Measurements from ENCODE around the gene MNAT1.
"Not testable (repeated sequence)": the region's sequence is repeated elsewhere in the genome, so short reads cannot be mapped to it uniquely, and the experiment has no call there.

Gene MNAT1

GRCh38 chr14:60812987-60813386 lies 78.4 kb downstream of the MNAT1 start:
- DNase-seq, result no peak

- DNase-seq, result no peak
Measured at GRCh38 chr14:60815371-60815770, 80.8 kb downstream of the MNAT1 start.

DNA sequence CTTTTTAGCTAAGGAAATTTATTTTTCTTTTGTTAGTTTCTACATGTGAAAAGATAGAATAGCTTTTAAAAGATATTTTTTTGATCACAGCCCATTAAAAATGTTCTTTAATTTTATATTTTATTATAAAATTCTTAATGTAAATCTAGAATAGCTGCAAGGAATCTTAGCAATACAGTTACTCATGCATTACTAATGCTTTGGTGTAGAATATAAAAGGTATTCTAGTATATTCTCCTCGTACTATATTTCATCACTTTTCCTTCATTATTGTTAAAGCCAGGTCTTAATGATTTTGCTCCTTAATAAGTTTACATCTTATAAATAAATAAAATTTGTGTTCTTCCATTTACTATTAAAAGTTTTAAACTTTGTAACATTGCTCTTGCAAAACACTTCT lies 82.6 kb downstream of the MNAT1 start:
- DNase-seq, result no peak

DNA sequence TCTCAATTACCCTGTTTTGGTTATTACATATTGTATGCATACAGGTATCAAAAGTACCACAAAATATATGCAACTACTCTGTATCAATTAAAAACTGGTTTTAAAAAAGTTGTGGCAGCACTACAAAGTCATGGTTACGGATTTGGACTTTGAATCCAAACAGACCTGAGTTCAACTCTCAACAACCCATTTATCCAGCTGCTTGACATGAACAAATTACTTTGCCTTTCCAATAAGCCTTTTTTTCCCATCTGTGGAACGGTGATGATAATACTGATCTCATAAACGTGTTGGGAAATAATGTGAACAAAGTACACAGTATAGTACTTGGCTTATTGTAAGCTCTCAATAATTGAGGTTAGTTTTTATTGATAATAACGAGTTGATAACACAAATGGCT lies 85.0 kb downstream of the MNAT1 start:
- DNase-seq, result no peak

DNA sequence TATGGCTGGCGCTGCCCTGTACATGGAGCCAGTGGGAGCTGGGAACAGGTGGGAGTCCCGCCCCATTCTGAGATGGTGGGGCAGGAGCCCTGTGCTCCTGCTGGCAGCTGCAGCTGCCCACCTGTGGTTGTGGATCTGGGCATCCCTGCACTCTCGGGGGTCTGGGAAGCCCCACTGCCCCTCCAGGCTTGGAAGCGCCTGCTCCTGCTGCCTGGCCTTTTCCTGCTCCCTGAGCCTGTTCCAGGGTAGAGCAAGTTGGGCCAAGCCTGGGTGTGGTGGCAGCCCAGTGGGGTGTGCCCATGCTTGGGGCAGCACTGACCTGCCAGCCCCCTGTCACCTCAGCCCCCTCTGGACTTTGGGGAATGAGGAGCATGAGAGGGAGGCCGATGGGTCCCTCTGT lies 104.0 kb downstream of the MNAT1 start:
- no peak for DNase-seq

- no peak for DNase-seq
Measured at GRCh38 chr14:60839057-60839456, 104.5 kb downstream of the MNAT1 start.

GRCh38 chr14:60839657-60840056 lies 105.1 kb downstream of the MNAT1 start:
- DNase-seq, result no peak

- no peak for DNase-seq
Measured at GRCh38 chr14:60840313-60840712, 105.8 kb downstream of the MNAT1 start.

- DNase-seq, result no peak
Measured at GRCh38 chr14:60845523-60845922, 111.0 kb downstream of the MNAT1 start.

- no peak for DNase-seq
Measured at GRCh38 chr14:60848066-60848465, 113.5 kb downstream of the MNAT1 start.

GRCh38 chr14:60851692-60852091 lies 117.1 kb downstream of the MNAT1 start:
- DNase-seq, result not testable (repeated sequence)

DNA sequence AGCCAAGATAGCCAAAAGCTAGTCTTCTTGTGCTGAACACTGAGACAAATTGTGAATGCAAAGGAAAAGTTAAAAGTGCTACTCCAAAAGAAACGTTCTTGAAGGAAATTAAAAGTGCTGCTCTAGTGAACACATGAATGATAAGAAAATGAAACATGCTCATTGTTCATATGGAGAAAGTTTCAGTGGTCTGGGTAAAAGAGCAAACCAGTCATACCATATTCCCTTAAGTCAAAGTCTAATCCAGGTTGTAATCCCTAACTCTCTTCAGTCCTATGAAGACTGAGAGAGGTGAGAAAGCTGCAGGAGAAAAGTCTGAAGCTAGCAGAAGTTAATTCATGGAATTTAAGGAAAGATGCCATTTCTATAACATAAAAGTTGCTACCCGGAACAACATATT lies 121.5 kb downstream of the MNAT1 start:
- no peak for DNase-seq

- no peak for DNase-seq
Measured at GRCh38 chr14:60859525-60859924, 125.0 kb downstream of the MNAT1 start.

DNA sequence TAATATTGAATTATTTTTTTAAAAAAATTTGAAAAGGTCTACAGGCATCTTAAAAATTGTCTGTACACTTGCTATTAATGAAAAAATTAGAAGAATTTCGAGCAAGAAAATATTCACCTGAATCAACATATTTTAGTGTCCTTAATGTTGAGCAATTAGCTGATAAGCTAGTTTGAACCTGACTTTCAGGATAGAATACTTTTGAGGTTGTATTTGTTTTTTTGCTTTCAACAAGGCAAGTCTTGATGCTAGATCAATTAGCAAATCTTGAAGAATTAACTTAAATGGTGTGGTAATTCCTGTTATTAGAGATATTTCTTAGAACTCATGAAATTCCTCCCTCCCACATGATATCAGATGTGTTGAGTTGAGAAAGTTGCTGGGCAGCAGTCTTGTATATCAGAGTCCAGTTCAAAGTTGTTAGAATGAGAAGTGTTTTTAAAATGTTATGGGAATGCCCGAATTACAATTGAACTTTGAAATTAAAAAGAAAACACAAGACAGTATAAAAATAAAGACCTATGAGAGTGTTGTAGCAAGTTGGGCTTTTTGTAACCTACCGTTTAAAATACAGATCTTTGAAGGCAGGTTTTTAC lies 127.1 kb downstream of the MNAT1 start:
- DNase-seq, result no peak

- DNase-seq, result peak; percentile 51
Measured at GRCh38 chr14:60862283-60862682, 127.7 kb downstream of the MNAT1 start.

- DNase-seq, result no peak
Measured at GRCh38 chr14:60863249-60863648, 128.7 kb downstream of the MNAT1 start.

- DNase-seq, result no peak
Measured at GRCh38 chr14:60865378-60866127, 131.0 kb downstream of the MNAT1 start.

DNA sequence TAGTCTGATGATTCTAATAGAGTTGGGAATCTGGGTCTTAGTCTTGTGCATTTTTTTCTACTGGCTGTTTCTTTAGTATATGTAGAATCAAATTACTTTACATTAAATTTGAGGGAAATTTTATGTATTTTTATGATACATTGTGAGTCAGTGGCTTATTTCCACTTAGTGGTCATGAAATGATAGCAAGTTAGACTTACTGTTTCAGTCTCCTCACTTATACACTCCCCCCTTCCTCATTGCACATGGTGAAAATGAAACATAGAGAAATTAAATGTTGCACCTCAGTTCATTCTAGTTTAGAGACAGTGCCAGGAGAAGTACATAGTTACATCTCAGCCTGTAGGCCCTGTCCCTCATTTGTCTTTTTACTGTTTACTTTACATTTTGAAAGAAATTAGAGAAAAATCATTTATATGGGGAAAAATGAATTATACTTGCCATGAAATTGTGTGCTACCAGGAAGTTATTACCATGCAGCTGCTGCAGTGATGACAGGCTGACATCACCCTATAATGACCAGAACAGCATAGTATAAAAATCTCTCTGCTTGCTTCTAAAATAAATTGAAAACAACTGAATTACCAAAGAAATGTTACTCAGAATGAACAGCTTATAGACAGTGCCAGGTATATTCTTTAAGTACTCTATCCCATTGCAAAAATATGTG lies 133.1 kb downstream of the MNAT1 start:
- DNase-seq, result peak; percentile 6

- no peak for DNase-seq
Measured at GRCh38 chr14:60878121-60878520, 143.6 kb downstream of the MNAT1 start.

GRCh38 chr14:60878536-60878935 lies 144.0 kb downstream of the MNAT1 start:
- DNase-seq, result no peak

DNA sequence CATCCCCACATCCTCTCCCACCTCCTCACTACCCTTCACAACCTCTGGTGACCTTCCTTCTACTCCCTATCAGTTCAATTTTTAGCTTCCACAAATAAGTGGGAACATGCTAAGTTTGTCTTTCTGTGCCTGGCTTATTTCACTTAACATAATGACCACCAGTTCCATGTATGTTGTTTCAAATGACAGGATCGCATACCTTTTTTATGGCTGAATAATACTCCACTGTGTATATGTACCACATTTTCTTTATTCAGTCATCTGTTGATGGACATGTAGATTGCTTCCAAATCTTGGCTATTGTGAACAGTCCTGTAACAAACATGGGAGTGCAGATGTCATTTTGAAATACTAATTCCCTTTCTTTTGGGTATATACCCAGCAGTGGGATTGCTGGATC lies 147.7 kb downstream of the MNAT1 start:
- no peak for DNase-seq

DNA sequence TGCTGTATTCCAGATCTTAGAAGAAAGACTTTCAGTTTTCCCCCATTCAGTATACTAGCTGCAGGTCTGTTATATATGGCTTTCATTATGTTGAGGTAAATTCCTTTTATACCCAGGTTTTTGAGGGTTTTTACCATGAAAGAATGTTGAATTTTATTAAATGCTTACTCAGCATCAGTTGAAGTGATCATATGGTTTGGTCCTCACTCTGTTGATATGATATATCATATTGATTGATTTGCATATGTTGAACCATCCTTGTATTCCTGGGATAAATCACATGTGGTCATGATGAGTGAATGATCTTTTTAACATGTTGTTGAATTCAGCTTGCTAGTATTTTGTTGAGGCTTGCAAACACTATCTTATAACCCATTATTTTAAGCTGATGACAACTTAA lies 149.6 kb downstream of the MNAT1 start:
- no peak for DNase-seq

DNA sequence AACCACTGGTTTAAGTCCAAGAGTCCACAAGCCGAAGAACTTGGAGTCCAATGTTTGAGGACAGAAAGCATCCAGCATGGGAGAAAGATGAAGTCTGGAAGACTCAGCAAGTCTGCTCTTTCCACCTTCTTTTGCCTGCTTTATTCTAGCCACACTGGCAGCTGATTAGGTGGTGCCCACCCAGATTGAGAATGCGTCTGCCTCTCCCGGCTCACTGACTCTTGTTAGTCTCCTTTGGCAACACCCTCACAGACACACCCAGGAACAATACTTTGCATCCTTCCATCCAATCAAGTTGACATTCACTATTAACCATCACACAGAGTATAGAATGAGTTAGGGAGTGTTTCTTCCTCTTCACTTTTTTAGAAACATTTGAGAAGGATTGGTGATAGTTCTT lies 156.1 kb downstream of the MNAT1 start:
- not testable (repeated sequence) for DNase-seq

GRCh38 chr14:60893911-60894310 lies 159.3 kb downstream of the MNAT1 start:
- no peak for DNase-seq

Data from NCI-H2081 treated with DMSO at 0.1 percent for 48 hours (cell line).